WTC11 (cell line): ENCODE data around the gene LTK. TPM values are rescaled to one million over a fixed set of nuclear protein-coding genes. Genes with fewer than 3 reads are reported as not detected.

Source experiments
- ATAC-seq: fragments of 200-7000 bp; cut with Tn5 transposase; 2 replicates; pipeline ENCODE4 v1.10.0; 2021; ENCODE audit warnings: mild to moderate bottlenecking, moderate library complexity
- CTCF ChIA-PET: fragments of 300-600 bp; sonication (Branson Sonifier 250); formaldehyde crosslinking; loops from one replicate; lab custom pipeline; 2021; ENCODE audit warnings: antibody characterized with exemption; lab: Charles Lee
- POLR2A ChIA-PET: fragments of 350-600 bp; sonication (Branson Sonifier 250); formaldehyde crosslinking; loops from one replicate; lab custom pipeline; 2021; ENCODE audit warnings: antibody characterized with exemption; lab: Charles Lee
- DNase-seq: peaks from one replicate; pipeline ENCODE4 v3.0.0; 2021; ENCODE audit warnings: low spot score
- H3K27ac Mint-ChIP-seq: 2 replicates; pipeline ENCODE4 v1.8.0; 2021; ENCODE audit warnings: mixed read lengths
- H3K27me3 Mint-ChIP-seq: 2 replicates; pipeline ENCODE4 v1.8.0; 2021; ENCODE audit warnings: low read depth, mild to moderate bottlenecking, moderate library complexity, mixed read lengths
- H3K36me3 Mint-ChIP-seq: 2 replicates; pipeline ENCODE4 v1.8.0; 2021; ENCODE audit warnings: mixed read lengths
- H3K4me1 Mint-ChIP-seq: 2 replicates; pipeline ENCODE4 v1.8.0; 2022; ENCODE audit warnings: mixed read lengths
- H3K4me3 Mint-ChIP-seq: 2 replicates; pipeline ENCODE4 v1.8.0; 2021; ENCODE audit warnings: mild to moderate bottlenecking, moderate library complexity, mixed read lengths
- H3K9me3 Mint-ChIP-seq: 2 replicates; pipeline ENCODE4 v1.8.0; 2021; ENCODE audit warnings: mixed read lengths
- ELF4 ChIP-seq: sonication (generic); formaldehyde crosslinking; IDR thresholded peaks from 2 replicates; pipeline ENCODE4 v1.8.1; 2022; ENCODE audit warnings: low read depth, mild to moderate bottlenecking, moderate library complexity, missing genetic modification reagents
- FOXK1 ChIP-seq: sonication (generic); formaldehyde crosslinking; IDR thresholded peaks from 2 replicates; pipeline ENCODE4 v1.8.0; 2022; ENCODE audit warnings: mild to moderate bottlenecking, moderate library complexity, missing genetic modification reagents
- GABPB1 ChIP-seq: sonication (generic); formaldehyde crosslinking; IDR thresholded peaks from 2 replicates; pipeline ENCODE4 v1.8.1; 2023; ENCODE audit warnings: mild to moderate bottlenecking, missing genetic modification reagents
- GRHL2 ChIP-seq: fragments of 250-450 bp; sonication (Bioruptor Pico); IDR thresholded peaks from 2 replicates; pipeline ENCODE4 v1.8.0; 2022; ENCODE audit warnings: mild to moderate bottlenecking, moderate library complexity; ENCODE audit not compliant: insufficient replicate concordance, severe bottlenecking
- NFE2L1 ChIP-seq: sonication (generic); formaldehyde crosslinking; IDR thresholded peaks from 2 replicates; pipeline ENCODE4 v1.8.1; 2023; ENCODE audit warnings: missing genetic modification reagents
- NR3C1 ChIP-seq: sonication (generic); formaldehyde crosslinking; conservative IDR thresholded peaks from 2 replicates; pipeline ENCODE4 v1.8.1; 2023; ENCODE audit warnings: low read depth, mild to moderate bottlenecking, missing genetic modification reagents
- RELA ChIP-seq: sonication (generic); formaldehyde crosslinking; IDR thresholded peaks from 2 replicates; pipeline ENCODE4 v1.8.1; 2022; ENCODE audit warnings: missing genetic modification reagents, mild to moderate bottlenecking, borderline replicate concordance
- ZNF263 ChIP-seq: sonication (generic); formaldehyde crosslinking; IDR thresholded peaks from 2 replicates; pipeline ENCODE4 v1.8.1; 2022; ENCODE audit warnings: low read depth, mild to moderate bottlenecking, moderate library complexity, missing genetic modification reagents
- ZNF423 ChIP-seq: fragments of 250-450 bp; sonication (Bioruptor Pico); IDR thresholded peaks from 2 replicates; pipeline ENCODE4 v2.1.2; 2022; ENCODE audit warnings: mild to moderate bottlenecking, moderate library complexity
- ZNF671 ChIP-seq: fragments of 250-450 bp; sonication (Bioruptor Pico); IDR thresholded peaks from 2 replicates; pipeline ENCODE4 v1.8.0; 2021; ENCODE audit warnings: mild to moderate bottlenecking
- total RNA-seq: library from RNA; stranded (reverse); gene quantifications from 3 replicates; pipeline ENCODE4 v1.2.3, GENCODE V29; 2021
- TF ChIP-seq, protein P1 (sequence below): sonication (generic); formaldehyde crosslinking; IDR thresholded peaks from 2 replicates; pipeline ENCODE4 v1.8.0; 2023; ENCODE audit warnings: missing genetic modification reagents, mild to moderate bottlenecking, borderline replicate concordance
- TF ChIP-seq, protein P2 (sequence below): sonication (generic); formaldehyde crosslinking; IDR thresholded peaks from 2 replicates; pipeline ENCODE4 v1.8.1; 2023; ENCODE audit warnings: mild to moderate bottlenecking, missing genetic modification reagents
- TF ChIP-seq, protein P3 (sequence below): sonication (generic); formaldehyde crosslinking; IDR thresholded peaks from 2 replicates; pipeline ENCODE4 v1.8.1; 2023; ENCODE audit warnings: mild to moderate bottlenecking, missing genetic modification reagents, moderate library complexity
- TF ChIP-seq, protein P4 (sequence below): fragments of 250-450 bp; sonication (Bioruptor Pico); IDR thresholded peaks from 2 replicates; pipeline ENCODE4 v1.9.0; 2021; ENCODE audit warnings: mild to moderate bottlenecking, borderline replicate concordance

The LTK gene
- total RNA-seq, 1 experiment from 2014 or later, result 0.66 TPM

DNA sequence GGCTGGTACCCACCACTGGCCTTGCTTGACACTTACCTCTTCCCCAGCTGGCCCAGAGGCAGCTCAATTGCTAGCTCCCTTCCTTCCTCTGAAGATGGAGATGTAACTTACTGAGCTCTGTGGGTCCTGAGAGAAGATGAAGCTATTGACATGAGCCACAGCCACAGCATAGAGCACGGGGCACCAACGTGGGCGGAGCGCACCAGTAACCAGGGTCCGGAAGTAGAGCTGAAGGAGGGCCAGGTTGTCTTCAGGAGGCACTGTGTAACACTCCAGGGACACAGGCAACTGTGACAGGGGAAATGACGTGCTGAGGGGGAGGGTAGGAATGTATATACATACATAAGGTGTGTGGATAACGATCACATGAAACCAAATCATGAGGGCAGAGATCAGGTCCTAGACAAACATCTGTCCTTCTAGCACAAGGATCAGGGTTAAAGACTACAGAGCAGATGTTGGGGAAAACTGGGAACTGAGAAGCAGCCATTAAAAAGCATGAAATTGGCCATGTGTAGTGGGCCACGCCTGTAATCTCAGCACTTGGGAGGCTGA is 4.3 kb upstream of the LTK start (continued):
- TF ChIP-seq, protein P1, sequence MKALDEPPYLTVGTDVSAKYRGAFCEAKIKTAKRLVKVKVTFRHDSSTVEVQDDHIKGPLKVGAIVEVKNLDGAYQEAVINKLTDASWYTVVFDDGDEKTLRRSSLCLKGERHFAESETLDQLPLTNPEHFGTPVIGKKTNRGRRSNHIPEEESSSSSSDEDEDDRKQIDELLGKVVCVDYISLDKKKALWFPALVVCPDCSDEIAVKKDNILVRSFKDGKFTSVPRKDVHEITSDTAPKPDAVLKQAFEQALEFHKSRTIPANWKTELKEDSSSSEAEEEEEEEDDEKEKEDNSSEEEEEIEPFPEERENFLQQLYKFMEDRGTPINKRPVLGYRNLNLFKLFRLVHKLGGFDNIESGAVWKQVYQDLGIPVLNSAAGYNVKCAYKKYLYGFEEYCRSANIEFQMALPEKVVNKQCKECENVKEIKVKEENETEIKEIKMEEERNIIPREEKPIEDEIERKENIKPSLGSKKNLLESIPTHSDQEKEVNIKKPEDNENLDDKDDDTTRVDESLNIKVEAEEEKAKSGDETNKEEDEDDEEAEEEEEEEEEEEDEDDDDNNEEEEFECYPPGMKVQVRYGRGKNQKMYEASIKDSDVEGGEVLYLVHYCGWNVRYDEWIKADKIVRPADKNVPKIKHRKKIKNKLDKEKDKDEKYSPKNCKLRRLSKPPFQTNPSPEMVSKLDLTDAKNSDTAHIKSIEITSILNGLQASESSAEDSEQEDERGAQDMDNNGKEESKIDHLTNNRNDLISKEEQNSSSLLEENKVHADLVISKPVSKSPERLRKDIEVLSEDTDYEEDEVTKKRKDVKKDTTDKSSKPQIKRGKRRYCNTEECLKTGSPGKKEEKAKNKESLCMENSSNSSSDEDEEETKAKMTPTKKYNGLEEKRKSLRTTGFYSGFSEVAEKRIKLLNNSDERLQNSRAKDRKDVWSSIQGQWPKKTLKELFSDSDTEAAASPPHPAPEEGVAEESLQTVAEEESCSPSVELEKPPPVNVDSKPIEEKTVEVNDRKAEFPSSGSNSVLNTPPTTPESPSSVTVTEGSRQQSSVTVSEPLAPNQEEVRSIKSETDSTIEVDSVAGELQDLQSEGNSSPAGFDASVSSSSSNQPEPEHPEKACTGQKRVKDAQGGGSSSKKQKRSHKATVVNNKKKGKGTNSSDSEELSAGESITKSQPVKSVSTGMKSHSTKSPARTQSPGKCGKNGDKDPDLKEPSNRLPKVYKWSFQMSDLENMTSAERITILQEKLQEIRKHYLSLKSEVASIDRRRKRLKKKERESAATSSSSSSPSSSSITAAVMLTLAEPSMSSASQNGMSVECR (CRISPR knock-in tag), result no peak
- no peak for TF ChIP-seq NR3C1 (CRISPR knock-in tag)
- TF ChIP-seq NFE2L1 (CRISPR knock-in tag), result no peak

DNA sequence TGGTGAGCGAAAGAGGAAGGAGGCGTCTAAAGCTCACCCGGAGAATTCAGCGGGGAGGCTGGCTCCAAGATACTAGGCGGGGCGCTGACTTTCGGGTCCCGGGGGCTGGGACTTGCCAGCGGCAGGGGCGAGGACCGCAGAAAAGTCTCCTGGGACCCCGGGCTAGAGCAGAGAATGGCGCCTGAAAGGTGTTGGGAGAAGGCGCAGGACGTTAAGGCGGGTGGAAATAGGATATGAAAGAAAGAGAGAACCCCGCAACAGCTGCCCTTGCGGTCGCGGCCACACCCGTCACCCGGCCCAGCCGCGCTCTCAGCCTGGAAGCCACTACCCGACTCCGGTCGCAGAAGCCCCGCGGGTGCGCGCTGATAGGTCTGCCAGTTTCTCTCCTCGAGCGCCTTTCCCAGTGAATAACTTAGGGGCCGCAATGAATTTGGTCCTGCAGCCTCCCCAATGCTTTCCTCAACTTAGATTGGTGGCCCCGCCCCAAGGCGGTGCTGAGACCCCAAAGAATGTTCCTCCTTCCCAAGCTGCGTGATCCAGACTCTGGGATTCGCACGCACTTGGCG is 604 bp downstream of the LTK start:
- H3K4me1 Mint-ChIP-seq, result peaks cover 18% of the 10 kb centered on the region
- peaks cover 68% of the 10 kb centered on the region for H3K27me3 Mint-ChIP-seq
- ChIA-PET POLR2A (interaction anchor here (0.6 kb wide), 1 partner anchor 268 kb away, joined by 4 read pairs; no protein-coding TSS in a partner anchor), CTCF (interaction anchor here (1.2 to 1.8 kb wide), 5 partner anchors 18 to 392 kb away, joined by 3 to 8 read pairs (median 4); no protein-coding TSS in a partner anchor)
- DNase-seq, result peak; percentile 55
- H3K36me3 Mint-ChIP-seq, result peaks cover 19% of the 10 kb centered on the region
- H3K27ac Mint-ChIP-seq, result no peak overlapping the region
- peak; percentile 16 for ATAC-seq
- no peaks in the 10 kb centered on the region for H3K9me3 Mint-ChIP-seq
- H3K4me3 Mint-ChIP-seq, result peak overlapping the region; percentile 82
- no peak for TF ChIP-seq FOXK1 (CRISPR knock-in tag)
- no peak for TF ChIP-seq ZNF423
- TF ChIP-seq, protein P2, sequence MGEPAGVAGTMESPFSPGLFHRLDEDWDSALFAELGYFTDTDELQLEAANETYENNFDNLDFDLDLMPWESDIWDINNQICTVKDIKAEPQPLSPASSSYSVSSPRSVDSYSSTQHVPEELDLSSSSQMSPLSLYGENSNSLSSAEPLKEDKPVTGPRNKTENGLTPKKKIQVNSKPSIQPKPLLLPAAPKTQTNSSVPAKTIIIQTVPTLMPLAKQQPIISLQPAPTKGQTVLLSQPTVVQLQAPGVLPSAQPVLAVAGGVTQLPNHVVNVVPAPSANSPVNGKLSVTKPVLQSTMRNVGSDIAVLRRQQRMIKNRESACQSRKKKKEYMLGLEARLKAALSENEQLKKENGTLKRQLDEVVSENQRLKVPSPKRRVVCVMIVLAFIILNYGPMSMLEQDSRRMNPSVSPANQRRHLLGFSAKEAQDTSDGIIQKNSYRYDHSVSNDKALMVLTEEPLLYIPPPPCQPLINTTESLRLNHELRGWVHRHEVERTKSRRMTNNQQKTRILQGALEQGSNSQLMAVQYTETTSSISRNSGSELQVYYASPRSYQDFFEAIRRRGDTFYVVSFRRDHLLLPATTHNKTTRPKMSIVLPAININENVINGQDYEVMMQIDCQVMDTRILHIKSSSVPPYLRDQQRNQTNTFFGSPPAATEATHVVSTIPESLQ (CRISPR knock-in tag), result 0 out of 2 replicates have a peak, but pooled peaks have one; percentile 8
- no peak for TF ChIP-seq ELF4 (CRISPR knock-in tag)
- no peak for TF ChIP-seq RELA
- TF ChIP-seq, protein P3, sequence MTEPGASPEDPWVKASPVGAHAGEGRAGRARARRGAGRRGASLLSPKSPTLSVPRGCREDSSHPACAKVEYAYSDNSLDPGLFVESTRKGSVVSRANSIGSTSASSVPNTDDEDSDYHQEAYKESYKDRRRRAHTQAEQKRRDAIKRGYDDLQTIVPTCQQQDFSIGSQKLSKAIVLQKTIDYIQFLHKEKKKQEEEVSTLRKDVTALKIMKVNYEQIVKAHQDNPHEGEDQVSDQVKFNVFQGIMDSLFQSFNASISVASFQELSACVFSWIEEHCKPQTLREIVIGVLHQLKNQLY (CRISPR knock-in tag), result no peak
- no peak for TF ChIP-seq ZNF671
- TF ChIP-seq, protein P1 (CRISPR knock-in tag), result no peak
- TF ChIP-seq, protein P4, sequence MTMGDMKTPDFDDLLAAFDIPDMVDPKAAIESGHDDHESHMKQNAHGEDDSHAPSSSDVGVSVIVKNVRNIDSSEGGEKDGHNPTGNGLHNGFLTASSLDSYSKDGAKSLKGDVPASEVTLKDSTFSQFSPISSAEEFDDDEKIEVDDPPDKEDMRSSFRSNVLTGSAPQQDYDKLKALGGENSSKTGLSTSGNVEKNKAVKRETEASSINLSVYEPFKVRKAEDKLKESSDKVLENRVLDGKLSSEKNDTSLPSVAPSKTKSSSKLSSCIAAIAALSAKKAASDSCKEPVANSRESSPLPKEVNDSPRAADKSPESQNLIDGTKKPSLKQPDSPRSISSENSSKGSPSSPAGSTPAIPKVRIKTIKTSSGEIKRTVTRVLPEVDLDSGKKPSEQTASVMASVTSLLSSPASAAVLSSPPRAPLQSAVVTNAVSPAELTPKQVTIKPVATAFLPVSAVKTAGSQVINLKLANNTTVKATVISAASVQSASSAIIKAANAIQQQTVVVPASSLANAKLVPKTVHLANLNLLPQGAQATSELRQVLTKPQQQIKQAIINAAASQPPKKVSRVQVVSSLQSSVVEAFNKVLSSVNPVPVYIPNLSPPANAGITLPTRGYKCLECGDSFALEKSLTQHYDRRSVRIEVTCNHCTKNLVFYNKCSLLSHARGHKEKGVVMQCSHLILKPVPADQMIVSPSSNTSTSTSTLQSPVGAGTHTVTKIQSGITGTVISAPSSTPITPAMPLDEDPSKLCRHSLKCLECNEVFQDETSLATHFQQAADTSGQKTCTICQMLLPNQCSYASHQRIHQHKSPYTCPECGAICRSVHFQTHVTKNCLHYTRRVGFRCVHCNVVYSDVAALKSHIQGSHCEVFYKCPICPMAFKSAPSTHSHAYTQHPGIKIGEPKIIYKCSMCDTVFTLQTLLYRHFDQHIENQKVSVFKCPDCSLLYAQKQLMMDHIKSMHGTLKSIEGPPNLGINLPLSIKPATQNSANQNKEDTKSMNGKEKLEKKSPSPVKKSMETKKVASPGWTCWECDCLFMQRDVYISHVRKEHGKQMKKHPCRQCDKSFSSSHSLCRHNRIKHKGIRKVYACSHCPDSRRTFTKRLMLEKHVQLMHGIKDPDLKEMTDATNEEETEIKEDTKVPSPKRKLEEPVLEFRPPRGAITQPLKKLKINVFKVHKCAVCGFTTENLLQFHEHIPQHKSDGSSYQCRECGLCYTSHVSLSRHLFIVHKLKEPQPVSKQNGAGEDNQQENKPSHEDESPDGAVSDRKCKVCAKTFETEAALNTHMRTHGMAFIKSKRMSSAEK (CRISPR knock-in tag), result no peak
- no peak for TF ChIP-seq ZNF263 (CRISPR knock-in tag)
- TF ChIP-seq GRHL2 (CRISPR knock-in tag), result no peak
- TF ChIP-seq GABPB1 (CRISPR knock-in tag), result no peak
